Activated CD4-positive, alpha-beta T cell treated with anti-CD3 and anti-CD28 coated beads, Interleukin-2, amount 10 ng/mL, durations not matched to agents 7 days and 5 days (primary cell): ENCODE results near the gene IL19. TPM values are rescaled to one million over a fixed set of nuclear protein-coding genes. Genes with fewer than 3 reads are reported as not detected.
"Not testable (repeated sequence)": the region's sequence is repeated elsewhere in the genome, so short reads cannot be mapped to it uniquely, and the experiment has no call there.

ENCODE experiments used
- CTCF ChIA-PET: fragments of 350-600 bp; sonication (Branson Sonifier 250); formaldehyde crosslinking; loops from one replicate; lab custom pipeline; 2021; ENCODE audit warnings: antibody characterized with exemption; lab: Charles Lee
- POLR2A ChIA-PET: fragments of 350-600 bp; sonication (Branson Sonifier 250); formaldehyde crosslinking; loops from one replicate; lab custom pipeline; 2021; ENCODE audit warnings: antibody characterized with exemption; lab: Charles Lee
- DNase-seq: peaks from one replicate; pipeline ENCODE4 v3.0.0-alpha.2; 2020
- H3K27ac Mint-ChIP-seq: one replicate; pipeline ENCODE4 v1.8.0; 2021; ENCODE audit warnings: mild to moderate bottlenecking, moderate library complexity, mixed read lengths
- H3K27me3 Mint-ChIP-seq: one replicate; pipeline ENCODE4 v1.8.0; 2021; ENCODE audit warnings: mixed read lengths
- H3K36me3 Mint-ChIP-seq: one replicate; pipeline ENCODE4 v1.8.0; 2021; ENCODE audit warnings: low read depth, mixed read lengths
- H3K4me1 Mint-ChIP-seq: one replicate; pipeline ENCODE4 v1.8.0; 2021; ENCODE audit warnings: mixed read lengths
- H3K4me3 Mint-ChIP-seq: one replicate; pipeline ENCODE4 v1.8.0; 2021; ENCODE audit warnings: mild to moderate bottlenecking, moderate library complexity, mixed read lengths
- H3K9me3 Mint-ChIP-seq: one replicate; pipeline ENCODE4 v1.8.0; 2021; ENCODE audit warnings: mixed read lengths
- total RNA-seq, 2 experiments: library from RNA; stranded (reverse); gene quantifications; one replicate each; pipeline ENCODE4 v1.2.3, GENCODE V29; 2021

Gene IL19
- total RNA-seq, 2 experiments from 2014 or later, result not detected

DNA sequence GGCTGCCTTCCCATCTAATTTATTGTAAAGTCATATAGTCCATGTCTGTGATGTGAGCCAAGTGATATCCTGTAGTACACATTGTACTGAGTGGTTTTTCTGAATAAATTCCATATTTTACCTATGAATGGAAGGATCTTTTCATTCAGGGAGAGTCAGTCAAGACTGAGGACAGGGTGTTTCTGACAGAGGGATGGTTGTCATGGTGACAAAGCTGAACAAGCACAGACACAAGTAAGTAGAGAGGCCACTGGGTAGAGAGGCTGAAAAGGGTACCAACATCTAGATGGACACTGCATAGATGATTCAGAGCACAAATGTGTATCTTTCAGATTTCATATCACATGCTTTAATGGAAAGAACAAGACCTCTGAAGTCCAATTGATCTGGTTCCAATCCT is 72.3 kb downstream of the IL19 start:
- Mint-ChIP-seq H3K4me1 (peaks cover 3% of the 10 kb centered on the region), H3K9me3 (no peaks in the 10 kb centered on the region), H3K27ac (no peak overlapping the region), H3K27me3 (peaks cover 16% of the 10 kb centered on the region), H3K4me3 (no peak overlapping the region), H3K36me3 (no peaks in the 10 kb centered on the region)
- no peak for DNase-seq
- ChIA-PET POLR2A (no interaction called here), CTCF (interaction anchor here (0.9 to 1.0 kb wide), 2 partner anchors 12 kb away, joined by 3 read pairs; no protein-coding TSS in a partner anchor)

DNA sequence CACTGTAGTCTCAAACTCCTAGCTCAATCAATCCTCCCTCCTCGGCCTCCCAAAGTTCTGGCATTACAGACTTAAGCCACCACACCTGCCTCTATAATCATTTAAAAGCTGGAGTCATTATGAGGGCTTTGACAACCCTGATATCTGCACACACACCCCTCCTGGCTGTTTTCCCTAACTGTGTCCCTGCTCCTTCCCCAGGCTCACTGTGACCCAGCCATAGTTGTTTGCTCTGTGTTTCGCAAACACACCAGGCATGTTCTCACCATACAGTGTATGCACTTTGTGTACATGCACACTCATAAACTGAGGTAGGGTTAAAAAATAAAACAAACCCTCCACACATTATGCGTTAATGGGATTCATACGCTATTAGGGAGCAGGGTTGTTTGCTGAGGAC is 73.1 kb downstream of the IL19 start:
- POLR2A ChIA-PET, result no interaction called here

DNA sequence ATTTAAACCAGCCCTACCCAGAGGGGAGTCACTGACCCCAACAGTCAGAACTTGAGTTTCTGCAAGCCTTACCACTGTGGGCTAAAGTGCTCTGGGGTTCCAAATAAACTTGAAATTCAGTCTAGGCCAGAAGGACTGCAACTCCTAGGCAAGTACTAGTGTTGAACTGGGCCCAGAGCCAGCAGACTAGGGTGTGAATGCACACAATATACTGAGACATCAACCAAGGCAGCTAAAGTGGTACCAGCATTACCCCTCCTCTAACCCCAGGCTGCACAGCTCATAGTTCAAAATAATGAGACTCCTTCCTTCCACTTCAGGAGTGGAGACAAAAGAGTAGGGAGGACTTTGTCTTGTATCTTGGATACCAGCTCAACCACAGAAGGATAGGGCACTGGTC is 75.9 kb downstream of the IL19 start:
- no peaks in the 10 kb centered on the region for H3K9me3 Mint-ChIP-seq
- H3K36me3 Mint-ChIP-seq, result peaks cover 2% of the 10 kb centered on the region
- CTCF ChIA-PET, result interaction anchor here (1.4 to 2.8 kb wide), 7 partner anchors 9 to 136 kb away, joined by 3 to 9 read pairs (median 5); no protein-coding TSS in a partner anchor
- no peak overlapping the region for H3K4me3 Mint-ChIP-seq
- H3K4me1 Mint-ChIP-seq, result no peaks in the 10 kb centered on the region
- POLR2A ChIA-PET, result interaction anchor here (0.6 kb wide), 1 partner anchor 99 kb away, joined by 5 read pairs; no protein-coding TSS in a partner anchor
- peaks cover 27% of the 10 kb centered on the region for H3K27me3 Mint-ChIP-seq
- DNase-seq, result no peak
- H3K27ac Mint-ChIP-seq, result no peak overlapping the region

More for the DNA sequence above, 73.1 kb downstream of the IL19 start:
- Mint-ChIP-seq H3K9me3 (no peaks in the 10 kb centered on the region), H3K27me3 (peaks cover 14% of the 10 kb centered on the region), H3K27ac (no peak overlapping the region), H3K4me3 (no peak overlapping the region), H3K36me3 (no peaks in the 10 kb centered on the region), H3K4me1 (peaks cover 3% of the 10 kb centered on the region)
- no peak for DNase-seq
- CTCF ChIA-PET, result interaction anchor here (1.0 kb wide), 1 partner anchor 12 kb away, joined by 3 read pairs; no protein-coding TSS in a partner anchor

DNA sequence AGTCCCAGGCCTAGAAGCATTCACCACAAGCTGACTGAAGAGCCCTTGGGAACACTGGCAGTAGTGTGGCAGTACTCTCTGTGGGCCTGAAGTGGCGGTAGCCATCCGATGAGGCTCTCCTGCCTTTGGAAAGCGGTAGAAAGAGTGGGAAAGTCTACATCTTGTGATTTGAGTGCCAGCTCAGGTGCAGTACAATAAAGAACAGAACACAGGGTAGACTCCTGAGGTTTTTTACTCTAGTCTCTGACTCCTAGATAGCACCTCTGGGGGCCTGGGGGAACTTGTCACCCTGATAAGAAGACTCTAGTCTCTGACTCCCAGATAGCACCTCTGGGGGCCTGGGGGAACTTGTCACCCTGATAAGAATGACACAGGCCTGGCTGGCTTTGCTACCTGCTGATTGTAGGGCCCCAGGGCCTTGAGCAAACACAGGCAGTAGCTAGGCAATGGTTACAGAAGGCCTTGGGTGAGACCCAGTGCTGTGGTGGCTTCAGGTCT is 76.8 kb downstream of the IL19 start:
- H3K36me3 Mint-ChIP-seq, result peaks cover 5% of the 10 kb centered on the region
- POLR2A ChIA-PET, result no interaction called here
- DNase-seq, result no peak
- no peaks in the 10 kb centered on the region for H3K9me3 Mint-ChIP-seq
- no peak overlapping the region for H3K4me3 Mint-ChIP-seq
- H3K4me1 Mint-ChIP-seq, result no peaks in the 10 kb centered on the region
- no peak overlapping the region for H3K27ac Mint-ChIP-seq
- peaks cover 34% of the 10 kb centered on the region for H3K27me3 Mint-ChIP-seq
- CTCF ChIA-PET, result interaction anchor here (0.6 to 1.8 kb wide), 9 partner anchors 9 to 238 kb away, joined by 3 to 9 read pairs (median 4); partner anchors contain the start of gene IL20

DNA sequence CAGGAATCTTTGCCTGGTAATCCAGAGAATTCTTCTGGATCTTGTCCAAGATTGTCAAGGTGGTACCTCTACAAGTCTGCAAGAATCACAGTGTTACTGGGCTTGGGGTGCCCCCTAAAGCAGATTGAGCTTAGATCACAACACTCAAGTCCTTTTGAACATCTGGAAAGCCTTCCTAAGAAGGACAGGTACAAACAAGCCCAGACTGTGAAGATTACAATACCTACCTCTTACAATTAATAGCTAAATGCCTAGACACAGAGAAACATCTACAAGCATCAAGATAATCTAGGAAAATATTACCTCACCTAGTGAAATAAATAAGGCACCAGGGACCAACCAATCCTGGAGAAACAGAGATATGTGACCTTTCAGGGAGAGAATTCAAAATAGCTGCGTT is 77.4 kb downstream of the IL19 start:
- ChIA-PET POLR2A (interaction anchor here (0.6 kb wide), 1 partner anchor 31 kb away, joined by 3 read pairs; no protein-coding TSS in a partner anchor), CTCF (interaction anchor here (0.9 to 1.8 kb wide), 6 partner anchors 9 to 64 kb away, joined by 3 to 9 read pairs (median 4); partner anchors contain the start of gene IL20)
- peaks cover 5% of the 10 kb centered on the region for H3K36me3 Mint-ChIP-seq
- no peak overlapping the region for H3K4me3 Mint-ChIP-seq
- H3K4me1 Mint-ChIP-seq, result no peaks in the 10 kb centered on the region
- no peak for DNase-seq
- peaks cover 5% of the 10 kb centered on the region for H3K9me3 Mint-ChIP-seq
- H3K27ac Mint-ChIP-seq, result no peak overlapping the region
- peaks cover 40% of the 10 kb centered on the region for H3K27me3 Mint-ChIP-seq

DNA sequence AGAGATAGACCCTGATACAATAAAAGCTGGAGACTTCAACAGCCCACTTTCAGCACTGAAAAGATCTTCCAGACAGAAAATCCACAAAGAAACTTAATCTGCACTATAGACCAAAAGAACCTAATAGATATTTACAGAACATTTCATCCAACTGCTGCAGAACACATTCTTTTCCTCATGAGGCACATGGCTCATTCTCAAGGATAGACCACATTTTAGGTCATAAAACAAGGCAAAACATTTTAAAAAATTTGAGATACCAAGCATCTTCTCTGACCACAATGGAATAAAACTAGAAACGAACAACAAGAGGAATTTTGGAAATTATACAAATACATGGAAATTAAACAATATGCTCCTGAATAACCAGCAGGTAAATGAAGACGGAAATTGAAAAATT is 79.8 kb downstream of the IL19 start:
- Mint-ChIP-seq H3K4me3 (no peak overlapping the region), H3K27me3 (peaks cover 44% of the 10 kb centered on the region), H3K4me1 (no peaks in the 10 kb centered on the region), H3K9me3 (peaks cover 12% of the 10 kb centered on the region), H3K36me3 (peaks cover 5% of the 10 kb centered on the region), H3K27ac (no peak overlapping the region)
- no peak for DNase-seq
- CTCF ChIA-PET, result no interaction called here
- POLR2A ChIA-PET, result interaction anchor here (0.6 kb wide), 1 partner anchor 58 kb away, joined by 6 read pairs; no protein-coding TSS in a partner anchor

DNA sequence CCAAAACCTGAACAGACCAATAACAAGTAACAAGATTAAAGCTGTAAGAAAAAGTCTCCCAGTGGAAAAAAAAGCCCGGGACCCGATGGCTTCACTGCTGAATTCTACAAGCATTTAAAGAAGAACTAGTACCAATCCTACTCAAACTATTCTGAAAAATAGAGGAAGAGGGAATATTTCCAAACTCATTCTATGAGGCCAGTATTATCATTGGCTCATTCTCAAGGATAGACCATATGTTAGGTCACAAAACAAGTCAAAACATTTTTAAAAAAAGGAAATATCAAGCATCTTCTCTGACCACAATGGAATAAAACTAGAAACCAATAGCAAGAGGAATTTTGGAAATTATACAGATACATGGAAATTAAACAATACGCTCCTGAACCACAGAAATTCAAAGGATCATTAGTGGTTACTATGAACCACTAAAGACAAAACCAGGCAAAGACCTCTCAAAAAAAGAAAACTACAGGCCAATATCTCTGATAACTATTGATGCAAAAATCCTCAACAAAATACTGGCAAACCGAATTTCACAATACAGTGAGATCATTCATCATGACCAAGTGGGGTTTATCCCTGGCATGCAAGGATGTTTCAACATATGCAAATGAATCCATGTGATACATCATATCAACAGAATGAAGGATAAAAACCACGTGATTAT is 80.9 kb downstream of the IL19 start:
- H3K36me3 Mint-ChIP-seq, result peaks cover 5% of the 10 kb centered on the region
- H3K4me3 Mint-ChIP-seq, result no peak overlapping the region
- H3K27me3 Mint-ChIP-seq, result peaks cover 44% of the 10 kb centered on the region
- H3K4me1 Mint-ChIP-seq, result peaks cover 2% of the 10 kb centered on the region
- H3K9me3 Mint-ChIP-seq, result peaks cover 12% of the 10 kb centered on the region
- no peak overlapping the region for H3K27ac Mint-ChIP-seq
- no peak for DNase-seq
- ChIA-PET POLR2A (no interaction called here), CTCF (no interaction called here)

DNA sequence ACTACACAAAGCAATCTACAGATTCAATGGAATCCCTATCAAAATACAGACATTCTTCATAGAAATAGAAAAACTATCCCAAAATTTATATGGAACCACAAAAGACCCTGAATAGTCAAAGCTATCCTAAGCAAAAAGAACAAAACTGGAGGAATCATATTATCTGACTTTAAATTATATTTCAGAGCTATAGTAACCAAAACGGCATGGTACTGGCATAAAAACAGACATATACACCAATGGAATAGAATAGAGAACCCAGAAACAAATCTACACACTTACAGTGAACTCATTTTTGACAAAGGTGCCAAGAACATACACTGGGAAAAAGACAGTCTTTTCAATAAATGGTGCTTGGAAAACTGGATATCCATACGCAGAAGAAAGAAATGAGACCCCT is 82.1 kb downstream of the IL19 start:
- H3K27ac Mint-ChIP-seq, H3K4me1 Mint-ChIP-seq, POLR2A ChIA-PET, H3K36me3 Mint-ChIP-seq, DNase-seq, H3K4me3 Mint-ChIP-seq: not testable (repeated sequence)
- H3K9me3 Mint-ChIP-seq, result peaks cover 12% of the 10 kb centered on the region
- peaks cover 44% of the 10 kb centered on the region for H3K27me3 Mint-ChIP-seq
- CTCF ChIA-PET, result interaction anchor here (1.3 to 1.5 kb wide), 2 partner anchors 12 to 64 kb away, joined by 3 read pairs; no protein-coding TSS in a partner anchor

DNA sequence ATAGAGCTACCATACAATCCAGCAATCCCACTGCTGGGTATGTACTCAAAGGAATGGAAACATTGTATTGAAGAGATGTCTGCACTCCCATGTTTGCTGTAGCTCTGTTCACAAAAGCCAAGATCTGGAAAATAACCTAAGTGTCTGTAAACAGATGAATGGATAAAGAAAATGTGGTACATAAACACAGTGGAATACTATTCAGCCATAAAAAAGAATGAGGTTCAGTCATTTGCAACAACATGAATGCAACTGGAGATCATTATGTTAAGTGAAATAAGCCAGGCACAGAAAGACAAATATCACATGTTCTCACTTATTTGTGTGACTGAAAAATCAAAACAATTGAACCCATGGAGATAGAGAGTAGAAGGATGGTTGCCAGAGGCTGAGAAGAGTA is 83.1 kb downstream of the IL19 start:
- DNase-seq, H3K4me1 Mint-ChIP-seq, POLR2A ChIA-PET, H3K4me3 Mint-ChIP-seq, H3K27ac Mint-ChIP-seq, H3K36me3 Mint-ChIP-seq: not testable (repeated sequence)
- CTCF ChIA-PET, result interaction anchor here (1.3 to 1.5 kb wide), 3 partner anchors 13 to 69 kb away, joined by 3 read pairs; no protein-coding TSS in a partner anchor
- H3K27me3 Mint-ChIP-seq, result peaks cover 41% of the 10 kb centered on the region
- peaks cover 12% of the 10 kb centered on the region for H3K9me3 Mint-ChIP-seq

DNA sequence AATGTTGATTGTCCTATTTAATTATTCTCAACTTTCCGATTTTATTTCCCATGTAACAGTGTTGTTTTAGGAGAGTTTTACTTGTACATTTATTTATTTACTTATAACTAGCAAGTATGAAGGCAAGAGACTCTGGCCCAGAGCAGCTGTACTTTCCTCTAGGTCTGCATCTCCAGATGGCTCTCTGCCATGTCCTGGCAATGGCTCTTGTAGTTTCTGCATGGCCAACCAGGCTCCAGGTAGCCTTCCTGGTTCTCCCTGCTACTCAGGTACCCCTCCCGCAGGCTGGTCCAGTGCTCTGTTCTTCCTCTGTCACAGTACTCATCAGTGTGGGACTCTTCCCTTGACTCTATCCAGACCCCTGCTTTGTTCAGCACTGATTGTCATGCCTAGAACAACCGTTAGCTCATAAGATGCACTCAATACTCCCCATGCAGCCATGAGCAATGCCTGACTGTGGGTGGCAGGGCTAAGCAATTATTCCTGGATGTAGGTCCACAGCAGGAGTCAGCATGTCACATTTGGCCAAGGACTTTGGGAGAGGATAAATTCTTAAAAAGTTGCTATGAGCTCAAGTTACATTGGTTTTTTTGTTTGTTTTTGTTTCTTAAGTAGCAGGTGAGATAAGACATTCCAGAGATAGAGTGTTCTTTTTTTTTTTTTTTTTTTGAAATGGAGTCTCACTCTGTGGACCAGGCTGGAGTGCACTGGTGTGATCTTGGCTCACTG is 84.0 kb downstream of the IL19 start:
- H3K27ac Mint-ChIP-seq, result no peak overlapping the region
- POLR2A ChIA-PET, result no interaction called here

DNA sequence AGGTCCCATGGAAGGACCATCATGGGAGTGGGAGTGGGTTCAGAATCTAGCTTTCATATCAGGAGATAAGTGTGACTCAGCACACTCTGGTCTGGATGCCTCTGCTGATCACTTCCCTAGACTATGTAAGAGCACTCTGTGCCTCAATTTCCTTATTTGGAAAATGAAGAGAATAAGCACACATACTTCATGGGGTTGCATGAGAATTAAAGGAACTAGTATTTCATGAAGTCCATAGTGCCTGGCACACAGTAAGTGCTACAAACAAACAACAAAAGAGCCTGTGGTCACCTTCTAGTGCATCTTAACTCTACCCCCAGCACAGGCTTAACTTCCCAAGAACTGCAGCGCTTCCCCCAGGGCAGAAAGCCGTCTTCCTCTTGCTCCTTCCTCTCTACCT is 85.3 kb downstream of the IL19 start:
- peaks cover 15% of the 10 kb centered on the region for H3K9me3 Mint-ChIP-seq
- peaks cover 15% of the 10 kb centered on the region for H3K4me1 Mint-ChIP-seq
- H3K27ac Mint-ChIP-seq, result no peak overlapping the region
- no peak for DNase-seq
- ChIA-PET CTCF (interaction anchor here (0.9 to 1.8 kb wide), 7 partner anchors 9 to 61 kb away, joined by 3 to 5 read pairs (median 3); no protein-coding TSS in a partner anchor), POLR2A (no interaction called here)
- H3K4me3 Mint-ChIP-seq, result no peak overlapping the region
- peaks cover 23% of the 10 kb centered on the region for H3K27me3 Mint-ChIP-seq
- H3K36me3 Mint-ChIP-seq, result peaks cover 6% of the 10 kb centered on the region

More for the DNA sequence above, 84.0 kb downstream of the IL19 start:
- peaks cover 8% of the 10 kb centered on the region for H3K36me3 Mint-ChIP-seq
- H3K9me3 Mint-ChIP-seq, result peaks cover 15% of the 10 kb centered on the region
- peaks cover 35% of the 10 kb centered on the region for H3K27me3 Mint-ChIP-seq
- H3K4me1 Mint-ChIP-seq, result peaks cover 13% of the 10 kb centered on the region
- no peak for DNase-seq
- CTCF ChIA-PET, result interaction anchor here (0.6 to 1.6 kb wide), 6 partner anchors 11 to 69 kb away, joined by 3 to 4 read pairs (median 3); no protein-coding TSS in a partner anchor
- H3K4me3 Mint-ChIP-seq, result no peak overlapping the region

DNA sequence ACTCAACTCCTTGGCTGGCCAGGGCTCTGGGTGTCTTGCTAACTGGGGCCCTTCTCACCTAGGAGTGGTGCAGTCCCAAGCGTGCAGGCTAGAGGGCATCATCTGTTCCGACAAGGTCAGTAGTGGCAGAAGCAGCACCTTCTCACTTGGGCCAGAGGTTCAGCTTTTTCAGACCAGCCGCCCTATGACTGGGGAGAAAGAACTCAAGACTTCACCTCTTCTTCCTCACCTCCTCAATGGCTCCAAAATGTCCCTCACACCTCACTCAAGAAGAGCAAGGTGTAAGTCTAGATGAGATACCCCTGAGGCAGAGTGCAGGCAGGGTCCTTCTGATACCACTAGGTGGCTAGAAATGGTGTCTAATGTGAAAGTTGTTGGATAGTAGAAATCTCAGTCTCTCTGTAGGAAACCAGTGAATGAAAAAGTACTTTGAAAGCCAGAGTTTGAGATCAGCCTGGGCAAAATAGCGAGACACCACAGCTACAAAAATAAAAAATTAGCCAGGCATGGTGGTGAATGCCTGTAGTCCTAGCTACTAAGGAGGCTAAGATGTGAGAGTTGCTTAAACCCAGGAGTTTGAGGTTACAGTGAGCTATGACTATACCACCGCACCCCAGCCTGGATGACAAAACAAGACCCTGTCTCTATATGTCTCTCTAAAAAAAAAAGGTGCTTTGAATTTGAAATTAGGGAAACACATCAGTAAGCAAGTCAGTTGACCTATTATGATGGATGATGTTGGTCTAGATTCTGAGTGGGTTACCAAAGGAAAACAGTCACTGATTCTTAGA is 86.3 kb downstream of the IL19 start:
- Mint-ChIP-seq H3K36me3 (peaks cover 6% of the 10 kb centered on the region), H3K27me3 (peaks cover 21% of the 10 kb centered on the region), H3K9me3 (peaks cover 15% of the 10 kb centered on the region), H3K4me3 (no peak overlapping the region), H3K4me1 (peaks cover 15% of the 10 kb centered on the region), H3K27ac (no peak overlapping the region)
- ChIA-PET POLR2A (no interaction called here), CTCF (interaction anchor here (0.9 to 1.8 kb wide), 7 partner anchors 10 to 60 kb away, joined by 3 to 5 read pairs (median 3); no protein-coding TSS in a partner anchor)
- DNase-seq, result no peak
